GM12878 (cell line): Measurements from ENCODE around the gene OPN4. TPM values are rescaled to one million over a fixed set of nuclear protein-coding genes. Genes with fewer than 3 reads are reported as not detected.

ENCODE experiments used
- ATAC-seq: fragments of 200-7000 bp; cut with Tn5 transposase; 3 replicates; pipeline ENCODE4 v1.9.1; 2020; ENCODE audit warnings: mild to moderate bottlenecking, moderate library complexity
- BruUV-seq: library from RNA; stranded (reverse); fragments of 400-500 nt; replicated peaks from 2 replicates; lab custom pipeline; 2021; lab: Mats Ljungman, UMichigan
- CTCF ChIA-PET: fragments of 300-600 bp; sonication (Branson Sonifier 250); formaldehyde crosslinking; extraction: SDS; loops from one replicate; lab custom pipeline; 2021; ENCODE audit warnings: inconsistent platforms; lab: Yijun Ruan, JAX
- POLR2A ChIA-PET: fragments of 350-600 bp; formaldehyde crosslinking; extraction: SDS; loops from one replicate; lab custom pipeline; 2021; ENCODE audit warnings: inconsistent platforms; lab: Charles Lee
- RAD21 ChIA-PET: fragments of 300-600 bp; sonication (Branson Sonifier 250); formaldehyde crosslinking; loops from one replicate; lab custom pipeline; 2023; ENCODE audit warnings: antibody characterized with exemption; ENCODE audit not compliant: unreplicated experiment; lab: Charles Lee
- SMC1A ChIA-PET: fragments of 300-600 bp; sonication (Branson Sonifier 250); formaldehyde crosslinking; loops from one replicate; lab custom pipeline; 2023; ENCODE audit not compliant: unreplicated experiment, uncharacterized antibody; lab: Charles Lee
- DNase-seq: peaks from one replicate; pipeline ENCODE4 v3.0.0-alpha.2; 2011; ENCODE audit warnings: low read depth, low spot score
- FAIRE-seq: peaks from 3 replicates; lab custom pipeline; 2011; peaks lifted over from hg19 to GRCh38; lab: Jason Lieb, UNC
- H2AFZ ChIP-seq: 2 replicates; pipeline ENCODE4 v1.6.0; 2011; ENCODE audit warnings: low read depth, low read length, control low read depth; ENCODE audit not compliant: control insufficient read depth
- H3K27ac ChIP-seq: 2 replicates; pipeline ENCODE4 v1.5.1; 2011; ENCODE audit warnings: control low read depth; ENCODE audit not compliant: control insufficient read depth, insufficient read depth
- H3K27me3 ChIP-seq, 2 experiments: replicated peaks in 1 of 2; 2 replicates each; pipeline versions ENCODE4 v1.6.0 to v1.6.1; 2011; ENCODE audit warnings: low read length in 1 of 2; ENCODE audit not compliant: control insufficient read depth in 2 of 2, insufficient read depth in 2 of 2
- H3K36me3 ChIP-seq, 2 experiments: 2 replicates each; pipeline ENCODE4 v1.5.1; 2011; ENCODE audit warnings: low read length in 1 of 2; ENCODE audit not compliant: control insufficient read depth in 2 of 2, insufficient read depth in 2 of 2
- H3K4me1 ChIP-seq: 2 replicates; pipeline ENCODE4 v1.6.1; 2011; ENCODE audit warnings: mild to moderate bottlenecking, low read length, moderate library complexity, mixed read lengths; ENCODE audit not compliant: control insufficient read depth, insufficient read depth
- H3K4me2 ChIP-seq: 2 replicates; pipeline ENCODE4 v1.6.0; 2011; ENCODE audit warnings: control low read depth; ENCODE audit not compliant: control insufficient read depth, insufficient read depth
- H3K4me3 ChIP-seq: fragments of 200-600 bp; sonication (generic); 2 replicates; pipeline ENCODE4 v1.5.1; 2016
- H3K79me2 ChIP-seq: 2 replicates; pipeline ENCODE4 v1.6.0; 2011; ENCODE audit warnings: low read length; ENCODE audit not compliant: control insufficient read depth, insufficient read depth
- H3K9ac ChIP-seq: 2 replicates; pipeline ENCODE4 v1.8.0; 2011; ENCODE audit warnings: low read length, control low read depth, mixed read lengths; ENCODE audit not compliant: control insufficient read depth, insufficient read depth
- H3K9me3 ChIP-seq: replicated peaks from 3 replicates; pipeline ENCODE4 v1.5.1; 2011; ENCODE audit warnings: mild to moderate bottlenecking, low read length; ENCODE audit not compliant: control insufficient read depth, insufficient read depth
- H4K20me1 ChIP-seq: 2 replicates; pipeline ENCODE4 v1.6.0; 2011; ENCODE audit not compliant: control insufficient read depth, insufficient read depth
- JUNB ChIP-seq: IDR thresholded peaks from 2 replicates; pipeline ENCODE4 v1.6.1; 2016; ENCODE audit warnings: antibody characterized with exemption, mild to moderate bottlenecking
- MLLT1 ChIP-seq: fragments of 450-650 bp; IDR thresholded peaks from 2 replicates; pipeline ENCODE4 v1.6.1; 2016; ENCODE audit warnings: mild to moderate bottlenecking
- MTA2 ChIP-seq: fragments of 450-650 bp; IDR thresholded peaks from 2 replicates; pipeline ENCODE4 v1.6.1; 2016; ENCODE audit warnings: low read depth, mild to moderate bottlenecking, moderate library complexity
- NFYA ChIP-seq: IDR thresholded peaks from 2 replicates; pipeline ENCODE4 v1.6.1; 2011; ENCODE audit warnings: low read depth, mild to moderate bottlenecking, low read length, improper control_type of control experiment, borderline replicate concordance
- RELA ChIP-seq: fragments of 450-650 bp; IDR thresholded peaks from 2 replicates; pipeline ENCODE4 v1.8.0; 2014; ENCODE audit warnings: borderline replicate concordance; ENCODE audit not compliant: partially characterized antibody
- SMARCA5 ChIP-seq: fragments of 450-650 bp; IDR thresholded peaks from 2 replicates; pipeline ENCODE4 v1.6.1; 2017; ENCODE audit warnings: mild to moderate bottlenecking
- SREBF2 ChIP-seq: IDR thresholded peaks from 2 replicates; pipeline ENCODE4 v1.6.1; 2012; ENCODE audit warnings: mild to moderate bottlenecking, low read length
- WGBS: methylation state at CpG from one replicate; pipeline ENCODE4 v1.1.6; 2016; ENCODE audit warnings: low lambda C conversion rate; ENCODE audit not compliant: insufficient replicate concordance, insufficient coverage; ENCODE audit errors: missing lambda C conversion rate; 5-methylcytosine and 5-hydroxymethylcytosine counted together
- in situ Hi-C: fragments of 300-500 bp; cut with MboI; formaldehyde crosslinking; loops from 9 replicates; pipeline ENCODE4 v1.14.3; 2018; ENCODE audit warnings: mixed read lengths
- intact Hi-C: fragments of 100-400 bp; cut with micrococcal nuclease; formaldehyde crosslinking; loops from one replicate; pipeline ENCODE4 v1.14.2; 2022; ENCODE audit not compliant: unreplicated experiment
- polyA plus RNA-seq, 11 experiments: library from polyadenylated mRNA; depleted of rRNA in 4 of 11; unstranded in 6 of 11; stranded (reverse) in 5 of 11; fragments of >200 nt; fragmentation: Nextera tagmentation in 4 of 11; fragmentation: Illumina TruSeq in 1 of 11; extraction: Ambion mirVana in 4 of 11; extraction: Trizol in 1 of 11; gene quantifications; 1 replicate in 1 of 11; 2 replicates in 10 of 11; pipeline versions ENCODE4 v1.2.1 to v1.2.3, GENCODE V29; 2011 to 2016; ENCODE audit warnings: inconsistent platforms in 2 of 11, missing spikeins in 2 of 11, low read depth in 1 of 11
- total RNA-seq, 4 experiments: library from RNA; depleted of rRNA in 3 of 4; stranded (reverse); fragments of >200 nt in 3 of 4; fragmentation: Illumina TruSeq in 1 of 4; extraction: Trizol in 1 of 4; gene quantifications; 2 replicates each; pipeline versions ENCODE4 v1.2.1 to v1.2.3, GENCODE V29; 2013 to 2021

OPN4 gene
- total and polyA plus RNA-seq, 10 of the 15 experiments (the other 5 are each of a cell fraction or from before 2014, with no cell fraction given): not detected

GRCh38 chr10:86690657-86691084 is 36.3 kb downstream of the OPN4 start:
- RAD21 ChIA-PET: no interaction called here
- ATAC-seq (no peak), FAIRE-seq (no peak), DNase-seq (no peak)
- H3K4me3 ChIP-seq: no peak overlapping the region
- POLR2A ChIA-PET: interaction anchor here (0.6 kb wide), 1 partner anchor 51 kb away, joined by 5 read pairs; no protein-coding TSS in a partner anchor
- no peaks in the 10 kb centered on the region for H3K4me1 ChIP-seq
- no peak overlapping the region for H3K27ac ChIP-seq
- in situ Hi-C loops (no loop called here), intact Hi-C loops (no loop called here)
- no peaks in the 10 kb centered on the region for H4K20me1 ChIP-seq
- no peak overlapping the region for H3K9ac ChIP-seq
- no TSS peak for BruUV-seq
- H3K27me3 ChIP-seq: peaks cover 0 to 2% of the 10 kb centered on the region in 2 experiments; a peak in 3 of 4 replicates
- no peaks in the 10 kb centered on the region for H3K9me3 ChIP-seq
- H3K36me3 ChIP-seq: no peaks in the 10 kb centered on the region
- CTCF ChIA-PET: interaction anchor here (1.0 to 2.1 kb wide), 6 partner anchors 12 to 236 kb away, joined by 3 to 7 read pairs (median 3); no protein-coding TSS in a partner anchor
- H3K79me2 ChIP-seq: no peaks in the 10 kb centered on the region
- H3K4me2 ChIP-seq: no peak overlapping the region
- WGBS: 3% methylated on average over 3 of the region's 3 CpGs
- TF ChIP-seq SMARCA5: no peak
- no peak for TF ChIP-seq NFYA
- no peak for TF ChIP-seq JUNB
- no peak for TF ChIP-seq RELA
- no peak for TF ChIP-seq SREBF2
- TF ChIP-seq MTA2: no peak
- no peak for TF ChIP-seq MLLT1
- SMC1A ChIA-PET: no interaction called here
- no peak overlapping the region for H2AFZ ChIP-seq
